AML-193 (cell line): ENCODE data around the gene PLIN4.
"Not testable (repeated sequence)": the region's sequence is repeated elsewhere in the genome, so short reads cannot be mapped to it uniquely, and the experiment has no call there.

Experiments used
- DNase-seq, 2 experiments: peaks; one replicate each; lab custom pipeline; 2025; lab: John Stamatoyannopoulos, UW

Gene PLIN4

GRCh38 chr19:4543842-4544647 is 25.8 kb upstream of the PLIN4 start:
- DNase-seq: no peak

GRCh38 chr19:4542896-4543841 is 24.9 kb upstream of the PLIN4 start:
- peak in 1 of 2 experiments; percentile 12 for DNase-seq

GRCh38 chr19:4541806-4542145 is 23.5 kb upstream of the PLIN4 start:
- DNase-seq: not testable (repeated sequence)

- peak; percentile 51 to 57 for DNase-seq
Observed at GRCh38 chr19:4541114-4541805, 23.0 kb upstream of the PLIN4 start.

GRCh38 chr19:4539693-4540581 is 21.7 kb upstream of the PLIN4 start, which contains the start of gene LRG1:
TSS of gene LRG1 (minus strand) at chr19:4540036. CDS start at chr19:4540013, 23 bp downstream.
- DNase-seq: peak; percentile 80 to 90

- DNase-seq: no peak
Observed at GRCh38 chr19:4539169-4539692, 20.9 kb upstream of the PLIN4 start.

GRCh38 chr19:4538601-4538954 is 20.3 kb upstream of the PLIN4 start:
- no peak for DNase-seq

- no peak for DNase-seq
Observed at GRCh38 chr19:4537953-4538600, 19.8 kb upstream of the PLIN4 start.

- DNase-seq: no peak
Observed at GRCh38 chr19:4536798-4537197, 18.5 kb upstream of the PLIN4 start.

GRCh38 chr19:4534836-4535658 is 16.8 kb upstream of the PLIN4 start, which contains the start of gene PLIN5:
TSS of gene PLIN5 (minus strand) at chr19:4535224. CDS start at chr19:4534074, 1,150 bp downstream.
- DNase-seq: no peak

GRCh38 chr19:4533835-4534424 is 15.6 kb upstream of the PLIN4 start:
- no peak for DNase-seq

- DNase-seq: no peak
Observed at GRCh38 chr19:4533334-4533733, 15.0 kb upstream of the PLIN4 start.

GRCh38 chr19:4531562-4532165 is 13.4 kb upstream of the PLIN4 start:
- no peak for DNase-seq

GRCh38 chr19:4529924-4530522 is 11.7 kb upstream of the PLIN4 start:
- no peak for DNase-seq

- DNase-seq: no peak
Observed at GRCh38 chr19:4528843-4529242, 10.6 kb upstream of the PLIN4 start.

- DNase-seq: not testable (repeated sequence)
Observed at GRCh38 chr19:4527377-4527776, 9.1 kb upstream of the PLIN4 start.

- DNase-seq: no peak
Observed at GRCh38 chr19:4525563-4526002, 7.3 kb upstream of the PLIN4 start.
